Ramos (cell line): ENCODE results near the gene LYPD1.

Experiments used
- in situ Hi-C: fragments of 300-500 bp; cut with MboI; formaldehyde crosslinking; loops from one replicate; pipeline ENCODE4 v1.14.3; 2022; ENCODE audit warnings: low sequenced_read_pairs; ENCODE audit not compliant: unreplicated experiment

The LYPD1 gene

DNA sequence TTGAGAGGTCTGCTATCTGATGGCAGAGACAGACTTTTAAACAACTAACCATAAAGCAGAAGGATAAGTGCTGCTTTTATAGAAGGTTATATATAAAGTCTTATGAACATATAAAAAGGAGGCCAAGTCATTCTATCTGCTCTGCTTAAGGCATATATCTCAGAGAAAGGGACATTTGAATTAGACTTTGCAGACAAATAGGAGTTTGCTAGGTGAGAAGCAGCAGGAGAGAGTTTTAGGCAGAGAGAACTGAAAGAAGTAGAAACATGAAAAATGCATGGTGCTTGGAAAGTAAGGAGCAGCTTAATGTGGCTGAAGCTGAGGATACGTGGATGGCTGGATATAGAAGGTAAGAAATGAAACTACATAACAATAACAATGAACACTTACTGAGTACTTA lies 65.4 kb downstream of the LYPD1 start:
- in situ Hi-C loops = no loop called here

DNA sequence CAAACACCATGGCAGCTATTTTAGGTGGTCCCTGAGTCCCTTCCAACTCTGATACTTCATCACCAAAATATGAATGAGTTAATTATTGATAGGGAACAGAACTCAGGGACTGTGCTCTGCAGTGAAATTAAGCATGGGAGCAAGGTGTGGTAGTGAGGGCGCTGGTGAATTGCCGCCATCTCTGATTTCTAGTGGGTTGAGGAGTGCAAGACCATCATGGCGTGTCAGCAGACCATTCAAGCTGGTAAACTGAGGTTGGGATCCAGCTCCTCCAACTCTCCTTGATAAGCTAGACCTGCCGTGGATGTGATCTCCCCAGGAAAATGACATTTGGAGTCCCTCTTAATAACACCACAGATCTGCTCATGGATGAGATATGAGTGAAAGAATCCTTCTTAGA lies 70.4 kb downstream of the LYPD1 start:
- in situ Hi-C loops = no loop called here

DNA sequence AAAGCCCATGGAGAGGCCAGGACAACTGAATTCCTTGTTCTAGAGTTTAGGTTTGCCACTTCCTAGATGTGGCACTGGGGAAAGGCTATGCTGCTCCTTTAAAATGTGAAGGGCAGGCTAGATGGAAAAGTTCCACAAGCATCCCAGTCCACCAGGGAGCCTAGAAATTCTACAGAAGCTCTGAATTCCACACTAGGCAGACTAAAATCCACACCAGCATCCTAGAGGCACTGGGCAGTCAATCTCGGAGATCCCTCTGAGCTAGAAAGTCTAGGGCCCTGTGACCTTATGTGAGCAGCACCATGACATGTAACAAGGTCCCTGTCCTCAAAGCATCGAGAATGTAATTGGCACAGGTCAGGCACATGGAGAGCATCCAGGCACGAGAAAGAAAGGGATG lies 71.5 kb downstream of the LYPD1 start:
- in situ Hi-C loops = no loop called here

DNA sequence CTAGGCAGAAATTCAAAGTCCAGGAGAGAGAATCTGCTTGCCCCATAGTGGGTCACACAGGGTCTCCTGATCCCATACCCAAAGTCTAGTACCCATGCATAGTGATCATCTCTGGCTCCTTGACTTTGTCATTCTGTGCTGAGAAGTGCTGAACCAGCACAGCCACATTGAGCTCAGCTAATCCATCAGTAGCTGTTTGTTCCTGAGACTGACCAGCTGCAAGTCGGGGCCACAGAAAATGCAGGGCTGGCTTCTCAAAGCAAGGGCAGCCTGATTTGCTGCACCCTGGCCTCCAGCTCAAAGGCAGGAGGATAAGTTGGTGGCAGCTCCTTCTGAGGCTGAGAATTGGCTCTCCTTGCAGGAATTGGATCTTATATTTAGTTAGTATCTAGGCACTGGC lies 72.2 kb downstream of the LYPD1 start:
- in situ Hi-C loops = no loop called here

DNA sequence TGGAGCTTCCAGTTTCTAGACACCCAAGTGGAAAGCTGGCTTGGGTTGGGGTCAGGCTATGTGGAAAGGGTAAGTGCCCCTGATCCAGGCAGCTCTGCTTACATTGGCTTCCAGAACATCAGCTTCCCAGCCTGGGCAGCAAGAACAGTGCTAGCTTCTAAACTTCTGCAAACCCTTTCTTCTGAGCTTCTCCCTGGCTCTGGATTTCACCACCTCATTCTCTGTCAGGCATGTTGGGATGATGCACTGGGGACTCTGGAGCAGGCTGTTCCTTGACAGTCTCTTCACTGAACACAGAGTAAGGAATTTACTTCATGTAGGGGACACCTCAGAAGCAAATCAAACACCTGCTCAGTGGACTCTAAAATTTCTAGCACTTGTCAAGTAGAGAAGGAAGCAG lies 72.8 kb downstream of the LYPD1 start:
- in situ Hi-C loops = no loop called here

DNA sequence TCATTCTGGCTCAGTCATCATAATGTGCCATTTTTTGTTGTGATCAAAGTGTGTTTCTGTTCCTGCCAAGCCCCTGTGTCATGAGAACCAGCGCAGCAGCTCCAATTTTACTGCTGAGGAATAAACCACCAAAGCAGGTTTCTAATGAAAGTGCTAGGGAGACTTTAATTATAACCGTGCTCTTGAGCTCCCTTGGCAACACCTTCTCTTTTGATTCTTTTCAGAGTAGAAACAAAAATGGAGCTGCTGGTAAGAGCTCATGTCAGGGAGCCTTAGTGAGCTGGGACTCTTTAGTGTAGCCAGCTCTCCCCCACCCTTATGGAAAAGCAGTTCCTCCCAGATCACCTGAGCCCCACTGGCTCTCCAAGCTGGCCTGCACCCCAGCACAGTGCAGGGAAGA lies 74.3 kb downstream of the LYPD1 start:
- in situ Hi-C loops = no loop called here

DNA sequence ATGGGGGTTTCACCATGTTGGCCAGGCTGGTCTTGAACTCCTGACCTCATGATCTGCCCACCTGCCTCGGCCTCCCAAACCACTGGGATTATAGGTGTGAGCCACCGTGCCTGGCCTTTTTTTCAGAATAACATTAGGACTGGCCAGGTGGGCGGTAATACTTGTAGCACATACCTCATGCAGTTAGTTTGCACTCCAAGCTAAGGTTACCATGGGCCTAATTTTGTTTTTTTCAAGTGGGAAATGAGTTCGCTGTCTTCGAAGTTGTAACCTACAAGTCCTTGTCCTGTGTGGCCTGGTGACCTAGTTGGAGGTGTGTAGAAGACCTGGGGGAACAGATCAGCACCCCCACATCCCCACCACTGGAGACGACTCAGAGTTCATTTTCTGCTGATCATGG lies 74.8 kb downstream of the LYPD1 start:
- in situ Hi-C loops = no loop called here
